ENCODE data around the gene SPATS2. TPM values are rescaled to one million over a fixed set of nuclear protein-coding genes. Genes with fewer than 3 reads are reported as not detected.

SPATS2 gene
- total RNA-seq, 4 donors from 2014 or later, result 8.6 to 17.8 (median 9.5) TPM

GRCh38 chr12:49543221-49543913 is 176.1 kb downstream of the SPATS2 start:
- Histone ChIP-seq H3K27ac (no peak overlapping the region), H3K4me1 (peaks cover 0 to 20% (median 3%) of the 10 kb centered on the region in 3 donors), H3K36me3 (no peaks in the 10 kb centered on the region), H3K4me3 (no peak overlapping the region), H3K27me3 (peaks cover 61% of the 10 kb centered on the region), H3K9me3 (no peaks in the 10 kb centered on the region)
- no peak for TF ChIP-seq POLR2A (IDR thresholded peaks at IDR 0.05)
- TF ChIP-seq EP300 (IDR thresholded peaks at IDR 0.05), result no peak
- TF ChIP-seq, protein P1, sequence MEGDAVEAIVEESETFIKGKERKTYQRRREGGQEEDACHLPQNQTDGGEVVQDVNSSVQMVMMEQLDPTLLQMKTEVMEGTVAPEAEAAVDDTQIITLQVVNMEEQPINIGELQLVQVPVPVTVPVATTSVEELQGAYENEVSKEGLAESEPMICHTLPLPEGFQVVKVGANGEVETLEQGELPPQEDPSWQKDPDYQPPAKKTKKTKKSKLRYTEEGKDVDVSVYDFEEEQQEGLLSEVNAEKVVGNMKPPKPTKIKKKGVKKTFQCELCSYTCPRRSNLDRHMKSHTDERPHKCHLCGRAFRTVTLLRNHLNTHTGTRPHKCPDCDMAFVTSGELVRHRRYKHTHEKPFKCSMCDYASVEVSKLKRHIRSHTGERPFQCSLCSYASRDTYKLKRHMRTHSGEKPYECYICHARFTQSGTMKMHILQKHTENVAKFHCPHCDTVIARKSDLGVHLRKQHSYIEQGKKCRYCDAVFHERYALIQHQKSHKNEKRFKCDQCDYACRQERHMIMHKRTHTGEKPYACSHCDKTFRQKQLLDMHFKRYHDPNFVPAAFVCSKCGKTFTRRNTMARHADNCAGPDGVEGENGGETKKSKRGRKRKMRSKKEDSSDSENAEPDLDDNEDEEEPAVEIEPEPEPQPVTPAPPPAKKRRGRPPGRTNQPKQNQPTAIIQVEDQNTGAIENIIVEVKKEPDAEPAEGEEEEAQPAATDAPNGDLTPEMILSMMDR (IDR thresholded peaks at IDR 0.05), result no peak
- no peak for TF ChIP-seq POLR2AphosphoS5 (IDR thresholded peaks at IDR 0.05)
- WGBS, 2 donors (ENCODE audit: low coverage in 1 of 2), result 46 to 76% methylated on average over 5 to 15 of the region's 20 CpGs
- no peak for ATAC-seq

GRCh38 chr12:49543914-49544815 is 176.9 kb downstream of the SPATS2 start:
- Histone ChIP-seq H3K4me3 (no peak overlapping the region), H3K4me1 (peaks cover 0 to 20% (median 8%) of the 10 kb centered on the region in 3 donors), H3K36me3 (no peaks in the 10 kb centered on the region), H3K27ac (no peak overlapping the region), H3K9me3 (no peaks in the 10 kb centered on the region), H3K27me3 (peaks cover 61% of the 10 kb centered on the region)
- TF ChIP-seq EP300 (IDR thresholded peaks at IDR 0.05) (no peak), POLR2A (IDR thresholded peaks at IDR 0.05) (no peak), POLR2AphosphoS5 (IDR thresholded peaks at IDR 0.05) (no peak)
- TF ChIP-seq, protein P1 (IDR thresholded peaks at IDR 0.05), result no peak
- ATAC-seq, result no peak
- WGBS, 2 donors (ENCODE audit: low coverage in 1 of 2), result 47 to 51% methylated on average over 6 to 9 of the region's 39 CpGs

- Histone ChIP-seq H3K27ac (no peak overlapping the region), H3K27me3 (peaks cover 56% of the 10 kb centered on the region), H3K36me3 (no peaks in the 10 kb centered on the region), H3K4me3 (no peak overlapping the region), H3K9me3 (no peaks in the 10 kb centered on the region), H3K4me1 (peaks cover 0 to 17% (median 10%) of the 10 kb centered on the region in 3 donors)
- TF ChIP-seq, protein P1 (IDR thresholded peaks at IDR 0.05), result no peak
- TF ChIP-seq POLR2AphosphoS5 (IDR thresholded peaks at IDR 0.05) (no peak), EP300 (IDR thresholded peaks at IDR 0.05) (no peak), POLR2A (IDR thresholded peaks at IDR 0.05) (no peak)
- ATAC-seq, result no peak
- WGBS, 2 donors (ENCODE audit: low coverage in 1 of 2), result 90 to 92% methylated on average over 2 to 3 of the region's 4 CpGs
Observed at GRCh38 chr12:49545815-49546214, 178.6 kb downstream of the SPATS2 start.

DNA sequence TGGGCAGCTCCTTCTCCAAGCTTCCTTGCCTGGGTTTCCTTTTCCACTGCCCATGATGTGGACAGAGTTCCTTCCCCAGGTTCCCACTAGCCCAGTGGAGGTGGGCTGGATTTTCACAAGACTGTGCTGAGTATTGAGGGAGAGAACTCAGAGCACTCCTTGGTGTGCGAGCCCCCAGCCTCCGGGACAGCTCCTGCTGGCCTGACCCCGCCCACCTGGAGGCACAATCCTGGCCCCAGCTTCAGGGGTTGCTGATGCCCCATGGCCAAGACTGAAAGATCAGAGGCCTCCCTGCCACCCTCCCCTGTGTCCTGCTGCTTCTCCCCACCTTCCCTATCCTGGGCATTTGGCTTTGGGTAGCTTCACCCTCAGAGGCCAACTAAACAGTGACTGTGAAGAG is 179.2 kb downstream of the SPATS2 start:
- 80% methylated on average over 3 of the region's 3 CpGs; no CpG with 5 or more reads in 1 of the 2 donors for WGBS, 2 donors (ENCODE audit: low coverage in 1 of 2)
- ATAC-seq, result no peak

More for the DNA sequence above, 179.2 kb downstream of the SPATS2 start:
- no peak for TF ChIP-seq EP300 (IDR thresholded peaks at IDR 0.05)
- TF ChIP-seq POLR2A (IDR thresholded peaks at IDR 0.05), result no peak
- no peak for TF ChIP-seq POLR2AphosphoS5 (IDR thresholded peaks at IDR 0.05)
- TF ChIP-seq, protein P1 (IDR thresholded peaks at IDR 0.05), result no peak
- no peaks in the 10 kb centered on the region for H3K9me3 ChIP-seq
- H3K4me1 ChIP-seq, result peaks cover 0 to 17% (median 10%) of the 10 kb centered on the region in 3 donors
- no peak overlapping the region for H3K4me3 ChIP-seq
- no peak overlapping the region for H3K27ac ChIP-seq
- H3K27me3 ChIP-seq, result peaks cover 56% of the 10 kb centered on the region
- H3K36me3 ChIP-seq, result no peaks in the 10 kb centered on the region

Data from gastroesophageal sphincter (tissue), 4 donors.